KMS-11 (cell line): ENCODE data around the gene AQP4.

ENCODE experiments used
- H2AFZ ChIP-seq: fragments of 200-600 bp; sonication (generic); 2 replicates; pipeline ENCODE4 v1.6.1; 2016; ENCODE audit warnings: antibody characterized with exemption, mixed run types, low read depth
- H3K27ac ChIP-seq: fragments of 200-600 bp; sonication (generic); 2 replicates; pipeline ENCODE4 v1.6.1; 2016; ENCODE audit warnings: mild to moderate bottlenecking, mixed run types
- H3K27me3 ChIP-seq: fragments of 200-600 bp; sonication (generic); 2 replicates; pipeline ENCODE4 v1.6.1; 2017; ENCODE audit warnings: mild to moderate bottlenecking, low read depth, mixed run types, moderate library complexity; ENCODE audit not compliant: insufficient read depth
- H3K36me3 ChIP-seq: fragments of 200-600 bp; sonication (generic); 2 replicates; pipeline ENCODE4 v1.6.1; 2017; ENCODE audit warnings: mild to moderate bottlenecking, mixed run types; ENCODE audit not compliant: insufficient read depth
- H3K4me1 ChIP-seq: fragments of 200-600 bp; sonication (generic); 2 replicates; pipeline ENCODE4 v1.6.1; 2016; ENCODE audit warnings: mild to moderate bottlenecking, low read depth, mixed run types; ENCODE audit not compliant: poor library complexity, severe bottlenecking
- H3K4me2 ChIP-seq: fragments of 200-600 bp; sonication (generic); 2 replicates; pipeline ENCODE4 v1.7.0; 2016; ENCODE audit warnings: mild to moderate bottlenecking, mixed run types
- H3K4me3 ChIP-seq: fragments of 200-600 bp; sonication (generic); IDR thresholded peaks from 2 replicates; pipeline ENCODE4 v1.6.1; 2017; ENCODE audit warnings: low read depth, low read length, mixed read lengths; ENCODE audit not compliant: insufficient read depth
- H3K79me2 ChIP-seq: fragments of 200-600 bp; sonication (generic); 2 replicates; pipeline ENCODE4 v1.6.1; 2016; ENCODE audit warnings: low read depth, mixed run types; ENCODE audit not compliant: insufficient read depth
- H3K9ac ChIP-seq: fragments of 200-600 bp; sonication (generic); 2 replicates; pipeline ENCODE4 v1.6.1; 2016; ENCODE audit warnings: mild to moderate bottlenecking, mixed run types
- H4K20me1 ChIP-seq: fragments of 200-600 bp; sonication (generic); 2 replicates; pipeline ENCODE4 v1.6.1; 2016; ENCODE audit warnings: mild to moderate bottlenecking, mixed run types; ENCODE audit not compliant: insufficient read depth
- CTCF ChIP-seq: fragments of 200-600 bp; sonication (generic); conservative IDR thresholded peaks from 2 replicates; pipeline ENCODE4 v1.6.1; 2017; ENCODE audit warnings: low read depth, mild to moderate bottlenecking, antibody characterized with exemption, low read length, moderate library complexity, mixed read lengths

The AQP4 gene

GRCh38 chr18:26902291-26902690 lies 36.8 kb upstream of the AQP4 start:
- H3K9ac ChIP-seq, result no peak overlapping the region
- H3K27ac ChIP-seq, result no peak overlapping the region
- no peaks in the 10 kb centered on the region for H3K27me3 ChIP-seq
- no peak for TF ChIP-seq CTCF
- H2AFZ ChIP-seq, result no peak overlapping the region
- no peaks in the 10 kb centered on the region for H3K4me1 ChIP-seq
- no peaks in the 10 kb centered on the region for H3K79me2 ChIP-seq
- H3K4me3 ChIP-seq, result no peak overlapping the region
- H3K36me3 ChIP-seq, result no peaks in the 10 kb centered on the region
- no peaks in the 10 kb centered on the region for H4K20me1 ChIP-seq
- H3K4me2 ChIP-seq, result no peak overlapping the region

- no peak overlapping the region for H3K9ac ChIP-seq
- H3K27ac ChIP-seq, result no peak overlapping the region
- TF ChIP-seq CTCF, result no peak
- no peaks in the 10 kb centered on the region for H4K20me1 ChIP-seq
- no peak overlapping the region for H3K4me2 ChIP-seq
- no peaks in the 10 kb centered on the region for H3K36me3 ChIP-seq
- no peak overlapping the region for H2AFZ ChIP-seq
- H3K4me3 ChIP-seq, result no peak overlapping the region
- H3K4me1 ChIP-seq, result no peaks in the 10 kb centered on the region
- no peaks in the 10 kb centered on the region for H3K79me2 ChIP-seq
- H3K27me3 ChIP-seq, result no peaks in the 10 kb centered on the region
Measured at GRCh38 chr18:26901020-26901419, 35.5 kb upstream of the AQP4 start.

- no peak overlapping the region for H3K9ac ChIP-seq
- no peak overlapping the region for H3K4me2 ChIP-seq
- no peaks in the 10 kb centered on the region for H3K4me1 ChIP-seq
- no peak overlapping the region for H2AFZ ChIP-seq
- H3K36me3 ChIP-seq, result no peaks in the 10 kb centered on the region
- H3K4me3 ChIP-seq, result no peak overlapping the region
- no peak for TF ChIP-seq CTCF
- no peaks in the 10 kb centered on the region for H3K79me2 ChIP-seq
- H4K20me1 ChIP-seq, result no peaks in the 10 kb centered on the region
- H3K27me3 ChIP-seq, result no peaks in the 10 kb centered on the region
- no peak overlapping the region for H3K27ac ChIP-seq
Measured at GRCh38 chr18:26894426-26894825, 28.9 kb upstream of the AQP4 start.

- Histone ChIP-seq H3K9ac (no peak overlapping the region), H3K4me3 (no peak overlapping the region), H2AFZ (no peak overlapping the region), H3K36me3 (no peaks in the 10 kb centered on the region), H3K4me1 (no peaks in the 10 kb centered on the region), H3K4me2 (no peak overlapping the region), H4K20me1 (no peaks in the 10 kb centered on the region), H3K27ac (no peak overlapping the region), H3K27me3 (no peaks in the 10 kb centered on the region), H3K79me2 (no peaks in the 10 kb centered on the region)
- TF ChIP-seq CTCF, result no peak
Measured at GRCh38 chr18:26893996-26894395, 28.5 kb upstream of the AQP4 start.

GRCh38 chr18:26888259-26888658 lies 22.8 kb upstream of the AQP4 start:
- no peak for TF ChIP-seq CTCF
- Histone ChIP-seq H3K36me3 (no peaks in the 10 kb centered on the region), H4K20me1 (no peaks in the 10 kb centered on the region), H3K27me3 (no peaks in the 10 kb centered on the region), H3K4me2 (no peak overlapping the region), H3K4me3 (no peak overlapping the region), H3K79me2 (no peaks in the 10 kb centered on the region), H3K4me1 (no peaks in the 10 kb centered on the region), H2AFZ (no peak overlapping the region), H3K9ac (no peak overlapping the region), H3K27ac (no peak overlapping the region)
